WTC11 (cell line): ENCODE data around the gene STUB1. TPM values are rescaled to one million over a fixed set of nuclear protein-coding genes. Genes with fewer than 3 reads are reported as not detected.

Source experiments
- ARID4B ChIP-seq: sonication (generic); formaldehyde crosslinking; IDR thresholded peaks from 2 replicates; pipeline ENCODE4 v1.8.0; 2023; ENCODE audit warnings: missing genetic modification reagents, mild to moderate bottlenecking, borderline replicate concordance
- E2F1 ChIP-seq: sonication (generic); formaldehyde crosslinking; IDR thresholded peaks from 2 replicates; pipeline ENCODE4 v1.8.0; 2022; ENCODE audit warnings: mild to moderate bottlenecking, missing genetic modification reagents
- E2F4 ChIP-seq: sonication (generic); formaldehyde crosslinking; IDR thresholded peaks from 2 replicates; pipeline ENCODE4 v1.8.1; 2022; ENCODE audit warnings: low read depth, mild to moderate bottlenecking, moderate library complexity, missing genetic modification reagents, borderline replicate concordance
- ELF4 ChIP-seq: sonication (generic); formaldehyde crosslinking; IDR thresholded peaks from 2 replicates; pipeline ENCODE4 v1.8.1; 2022; ENCODE audit warnings: low read depth, mild to moderate bottlenecking, moderate library complexity, missing genetic modification reagents
- ESRRA ChIP-seq: sonication (generic); formaldehyde crosslinking; IDR thresholded peaks from 2 replicates; pipeline ENCODE4 v1.8.1; 2022; ENCODE audit warnings: mild to moderate bottlenecking, missing genetic modification reagents, borderline replicate concordance
- ETV6 ChIP-seq: sonication (generic); formaldehyde crosslinking; IDR thresholded peaks from 2 replicates; pipeline ENCODE4 v1.8.1; 2022; ENCODE audit warnings: mild to moderate bottlenecking, missing genetic modification reagents
- FOXK1 ChIP-seq: sonication (generic); formaldehyde crosslinking; IDR thresholded peaks from 2 replicates; pipeline ENCODE4 v1.8.0; 2022; ENCODE audit warnings: mild to moderate bottlenecking, moderate library complexity, missing genetic modification reagents
- MXD4 ChIP-seq: fragments of 250-450 bp; sonication (Bioruptor Pico); IDR thresholded peaks from 2 replicates; pipeline ENCODE4 v1.8.0; 2021; ENCODE audit warnings: mild to moderate bottlenecking, moderate library complexity, borderline replicate concordance
- PREB ChIP-seq: sonication (generic); formaldehyde crosslinking; IDR thresholded peaks from 2 replicates; pipeline ENCODE4 v1.8.1; 2022; ENCODE audit warnings: mild to moderate bottlenecking, missing genetic modification reagents, moderate library complexity, borderline replicate concordance
- RELA ChIP-seq: sonication (generic); formaldehyde crosslinking; IDR thresholded peaks from 2 replicates; pipeline ENCODE4 v1.8.1; 2022; ENCODE audit warnings: missing genetic modification reagents, mild to moderate bottlenecking, borderline replicate concordance
- TEAD1 ChIP-seq: sonication (generic); formaldehyde crosslinking; IDR thresholded peaks from 2 replicates; pipeline ENCODE4 v1.8.0; 2022; ENCODE audit warnings: mild to moderate bottlenecking, missing genetic modification reagents
- USF1 ChIP-seq: sonication (generic); formaldehyde crosslinking; IDR thresholded peaks from 2 replicates; pipeline ENCODE4 v1.8.0; 2022; ENCODE audit warnings: mild to moderate bottlenecking, missing genetic modification reagents
- USF2 ChIP-seq: sonication (generic); formaldehyde crosslinking; IDR thresholded peaks from 2 replicates; pipeline ENCODE4 v1.8.1; 2023; ENCODE audit warnings: mild to moderate bottlenecking, missing genetic modification reagents, moderate library complexity
- ZBTB21 ChIP-seq: sonication (generic); formaldehyde crosslinking; IDR thresholded peaks from 2 replicates; pipeline ENCODE4 v1.8.1; 2023; ENCODE audit warnings: mild to moderate bottlenecking, missing genetic modification reagents, borderline replicate concordance
- ZNF425 ChIP-seq: fragments of 250-450 bp; sonication (Bioruptor Pico); conservative IDR thresholded peaks from 2 replicates; pipeline ENCODE4 v1.9.0; 2021; ENCODE audit warnings: mild to moderate bottlenecking
- ZNF532 ChIP-seq: fragments of 250-450 bp; sonication (Bioruptor Pico); IDR thresholded peaks from 2 replicates; pipeline ENCODE4 v1.9.0; 2021; ENCODE audit warnings: mild to moderate bottlenecking, borderline replicate concordance
- total RNA-seq: library from RNA; stranded (reverse); gene quantifications from 3 replicates; pipeline ENCODE4 v1.2.3, GENCODE V29; 2021

Gene STUB1
- total RNA-seq, 1 experiment from 2014 or later: 88.2 TPM

GRCh38 chr16:641326-642188 lies 38.7 kb upstream of the STUB1 start, which contains the start of gene MCRIP2 (continued):
- no peak for TF ChIP-seq ARID4B (CRISPR knock-in tag)
- TF ChIP-seq ZBTB21 (CRISPR knock-in tag): peak; percentile 41; the same call in 1 of the 2 replicates
- TF ChIP-seq USF1 (CRISPR knock-in tag): no peak
- TF ChIP-seq RELA: peak; percentile 25; the same call in 1 of the 2 replicates
- TF ChIP-seq TEAD1 (CRISPR knock-in tag): no peak
- TF ChIP-seq USF2 (CRISPR knock-in tag): no peak
- peak; percentile 63; the same call in 1 of the 2 replicates for TF ChIP-seq ETV6 (CRISPR knock-in tag)
- TF ChIP-seq E2F1 (CRISPR knock-in tag): no peak
- TF ChIP-seq ZNF532 (CRISPR knock-in tag): no peak
- TF ChIP-seq FOXK1 (CRISPR knock-in tag): peak; percentile 75
- TF ChIP-seq PREB (CRISPR knock-in tag): no peak
- no peak for TF ChIP-seq ZNF425 (CRISPR knock-in tag)
- TF ChIP-seq MXD4: no peak
- peak; percentile 10; the same call in 1 of the 2 replicates for TF ChIP-seq ESRRA (CRISPR knock-in tag)
- TF ChIP-seq E2F4 (CRISPR knock-in tag): no peak
- 0 out of 2 replicates have a peak, but pooled peaks have one; percentile 35 for TF ChIP-seq ELF4
